ENCODE data around the gene FBXW11.

Gene FBXW11

GRCh38 chr5:172049226-172049796 lies 42.9 kb upstream of the FBXW11 start:
- H3K27me3 ChIP-seq (ENCODE audit: insufficient read depth, poor library complexity, severe bottlenecking) = no peaks in the 10 kb centered on the region
- DNase-seq (ENCODE audit: low read depth in 1 of 2, low spot score in 1 of 2) = no peak
- TF ChIP-seq SPI1 (IDR thresholded peaks at IDR 0.05; ENCODE audit: borderline replicate concordance, low read depth) (no peak), GABPA (IDR thresholded peaks at IDR 0.05; ENCODE audit: low read depth) (no peak), REST (IDR thresholded peaks at IDR 0.05; ENCODE audit: insufficient replicate concordance, low read depth) (no peak), POLR2AphosphoS5 (IDR thresholded peaks at IDR 0.05; ENCODE audit: low read depth) (no peak), CTCF (IDR thresholded peaks at IDR 0.05; ENCODE audit: insufficient read depth, low read length) (no peak)
- H3K4me3 ChIP-seq (replicated peaks; ENCODE audit: insufficient read depth, low read length) = no peak overlapping the region
- H3K27ac ChIP-seq (replicated peaks) = no peak overlapping the region

- DNase-seq (ENCODE audit: low read depth in 1 of 2, low spot score in 1 of 2) = no peak
- no peak overlapping the region for H3K27ac ChIP-seq (replicated peaks)
- TF ChIP-seq REST (IDR thresholded peaks at IDR 0.05; ENCODE audit: insufficient replicate concordance, low read depth) = no peak
- no peak for TF ChIP-seq POLR2AphosphoS5 (IDR thresholded peaks at IDR 0.05; ENCODE audit: low read depth)
- TF ChIP-seq CTCF (IDR thresholded peaks at IDR 0.05; ENCODE audit: insufficient read depth, low read length) = no peak
- TF ChIP-seq SPI1 (IDR thresholded peaks at IDR 0.05; ENCODE audit: borderline replicate concordance, low read depth) = no peak
- TF ChIP-seq GABPA (IDR thresholded peaks at IDR 0.05; ENCODE audit: low read depth) = no peak
- no peak overlapping the region for H3K4me3 ChIP-seq (replicated peaks; ENCODE audit: insufficient read depth, low read length)
- H3K27me3 ChIP-seq (ENCODE audit: insufficient read depth, poor library complexity, severe bottlenecking) = no peaks in the 10 kb centered on the region
These were observed 42.2 kb upstream of the FBXW11 start for GRCh38 chr5:172048539-172049101.

- Histone ChIP-seq H3K27me3 (ENCODE audit: insufficient read depth, poor library complexity, severe bottlenecking) (no peaks in the 10 kb centered on the region), H3K27ac (replicated peaks) (no peak overlapping the region), H3K4me3 (replicated peaks; ENCODE audit: insufficient read depth, low read length) (no peak overlapping the region)
- no peak for TF ChIP-seq CTCF (IDR thresholded peaks at IDR 0.05; ENCODE audit: insufficient read depth, low read length)
- no peak for TF ChIP-seq REST (IDR thresholded peaks at IDR 0.05; ENCODE audit: insufficient replicate concordance, low read depth)
- no peak for TF ChIP-seq POLR2AphosphoS5 (IDR thresholded peaks at IDR 0.05; ENCODE audit: low read depth)
- no peak for TF ChIP-seq SPI1 (IDR thresholded peaks at IDR 0.05; ENCODE audit: borderline replicate concordance, low read depth)
- no peak for TF ChIP-seq GABPA (IDR thresholded peaks at IDR 0.05; ENCODE audit: low read depth)
- no peak for DNase-seq (ENCODE audit: low read depth in 1 of 2, low spot score in 1 of 2)
These were observed 41.7 kb upstream of the FBXW11 start for GRCh38 chr5:172048170-172048422.
